Testis (tissue), 3 donors: ENCODE results near the gene FSIP2. TPM values are rescaled to one million over a fixed set of nuclear protein-coding genes. Genes with fewer than 3 reads are reported as not detected.

Experiments used
- DNase-seq: peaks from one replicate; pipeline ENCODE4 v3.0.0-alpha.2; 2019
- H3K27ac ChIP-seq, 2 donors: fragments of 200-600 bp; sonication (generic); one replicate each; pipeline ENCODE4 v1.5.1; 2019
- H3K27me3 ChIP-seq: fragments of 200-600 bp; sonication (generic); one replicate; pipeline ENCODE4 v1.5.1; 2019
- H3K36me3 ChIP-seq: fragments of 200-600 bp; sonication (generic); one replicate; pipeline ENCODE4 v1.5.1; 2017; ENCODE audit warnings: low read depth; ENCODE audit errors: missing control alignments
- H3K4me1 ChIP-seq: fragments of 200-600 bp; sonication (generic); one replicate; pipeline ENCODE4 v1.5.1; 2019
- H3K4me3 ChIP-seq, 2 donors: fragments of 200-600 bp; sonication (generic); one replicate each; pipeline ENCODE4 v1.5.1; 2017 to 2019
- H3K9me3 ChIP-seq: fragments of 200-600 bp; sonication (generic); one replicate; pipeline ENCODE4 v1.5.1; 2017
- POLR2A ChIP-seq: fragments of 450-650 bp; IDR thresholded peaks from one replicate; pipeline ENCODE4 v1.6.1; 2017; ENCODE audit warnings: antibody characterized with exemption, mild to moderate bottlenecking, moderate library complexity
- WGBS, 2 donors: methylation state at CpG; one replicate each; pipeline ENCODE4 v1.1.5; 2018; 5-methylcytosine and 5-hydroxymethylcytosine counted together
- intact Hi-C: fragments of 100-400 bp; cut with DNase I; formaldehyde crosslinking; loops from one replicate; pipeline ENCODE4 v1.15.1; 2023; ENCODE audit warnings: low total_unique reads
- polyA plus RNA-seq: library from polyadenylated mRNA; stranded (reverse); fragments of 350-450 nt; fragmentation: Illumina TruSeq; extraction: RNeasy Lipid Tissue Mini Kit (QIAGEN cat#74804); gene quantifications from one replicate; pipeline ENCODE4 v1.2.3, GENCODE V29; 2014; ENCODE audit warnings: low read depth, low replicate concordance; ENCODE audit not compliant: insufficient read depth
- total RNA-seq, 2 donors: library from RNA; depleted of rRNA; stranded (reverse); fragments of >200 nt; gene quantifications; one replicate each; pipeline ENCODE4 v1.2.3, GENCODE V29; 2016
- TF ChIP-seq, protein P1 (sequence below), 3 experiments: fragments of 450-650 bp in 2 of 3; fragments of 200-600 bp in 1 of 3; sonication (generic) in 1 of 3; IDR thresholded peaks; one replicate each; pipeline ENCODE4 v1.5.1; 2016 to 2019; ENCODE audit warnings: antibody characterized with exemption in 3 of 3, mild to moderate bottlenecking in 2 of 3, moderate library complexity in 1 of 3

The FSIP2 gene
- total and polyA plus RNA-seq, 3 donors from 2014 or later = 14.6 to 75.9 (median 31.8) TPM

DNA sequence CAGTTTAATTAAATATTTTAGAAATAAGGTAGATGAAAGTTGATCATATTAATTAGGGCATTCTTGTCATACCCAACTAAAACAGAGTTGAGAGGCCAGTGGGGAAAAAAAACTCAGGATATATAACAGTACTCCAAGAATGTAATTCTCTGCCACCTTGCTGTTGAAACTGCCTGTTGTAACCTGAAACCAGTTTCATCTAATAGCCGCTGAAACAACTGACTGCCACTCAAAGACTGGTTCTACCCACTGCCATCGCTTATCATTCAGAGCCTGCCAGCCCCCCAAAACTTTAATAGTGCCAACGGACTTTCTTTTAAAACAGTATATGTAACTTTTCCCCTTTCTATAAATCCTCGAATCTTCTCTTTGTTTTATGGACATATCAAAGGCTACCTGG, 37.7 kb upstream of the FSIP2 start:
- 65 to 66% methylated on average over 4 of the region's 4 CpGs for WGBS, 2 donors
- DNase-seq = no peak
- intact Hi-C loops = no loop called here
- Histone ChIP-seq H3K36me3 (no peaks in the 10 kb centered on the region), H3K27ac (no peak overlapping the region), H3K4me3 (no peak overlapping the region), H3K9me3 (no peaks in the 10 kb centered on the region), H3K27me3 (no peaks in the 10 kb centered on the region), H3K4me1 (no peaks in the 10 kb centered on the region)
- TF ChIP-seq, protein P1, sequence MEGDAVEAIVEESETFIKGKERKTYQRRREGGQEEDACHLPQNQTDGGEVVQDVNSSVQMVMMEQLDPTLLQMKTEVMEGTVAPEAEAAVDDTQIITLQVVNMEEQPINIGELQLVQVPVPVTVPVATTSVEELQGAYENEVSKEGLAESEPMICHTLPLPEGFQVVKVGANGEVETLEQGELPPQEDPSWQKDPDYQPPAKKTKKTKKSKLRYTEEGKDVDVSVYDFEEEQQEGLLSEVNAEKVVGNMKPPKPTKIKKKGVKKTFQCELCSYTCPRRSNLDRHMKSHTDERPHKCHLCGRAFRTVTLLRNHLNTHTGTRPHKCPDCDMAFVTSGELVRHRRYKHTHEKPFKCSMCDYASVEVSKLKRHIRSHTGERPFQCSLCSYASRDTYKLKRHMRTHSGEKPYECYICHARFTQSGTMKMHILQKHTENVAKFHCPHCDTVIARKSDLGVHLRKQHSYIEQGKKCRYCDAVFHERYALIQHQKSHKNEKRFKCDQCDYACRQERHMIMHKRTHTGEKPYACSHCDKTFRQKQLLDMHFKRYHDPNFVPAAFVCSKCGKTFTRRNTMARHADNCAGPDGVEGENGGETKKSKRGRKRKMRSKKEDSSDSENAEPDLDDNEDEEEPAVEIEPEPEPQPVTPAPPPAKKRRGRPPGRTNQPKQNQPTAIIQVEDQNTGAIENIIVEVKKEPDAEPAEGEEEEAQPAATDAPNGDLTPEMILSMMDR (IDR thresholded peaks at IDR 0.05) = no peak
- no peak for TF ChIP-seq POLR2A

DNA sequence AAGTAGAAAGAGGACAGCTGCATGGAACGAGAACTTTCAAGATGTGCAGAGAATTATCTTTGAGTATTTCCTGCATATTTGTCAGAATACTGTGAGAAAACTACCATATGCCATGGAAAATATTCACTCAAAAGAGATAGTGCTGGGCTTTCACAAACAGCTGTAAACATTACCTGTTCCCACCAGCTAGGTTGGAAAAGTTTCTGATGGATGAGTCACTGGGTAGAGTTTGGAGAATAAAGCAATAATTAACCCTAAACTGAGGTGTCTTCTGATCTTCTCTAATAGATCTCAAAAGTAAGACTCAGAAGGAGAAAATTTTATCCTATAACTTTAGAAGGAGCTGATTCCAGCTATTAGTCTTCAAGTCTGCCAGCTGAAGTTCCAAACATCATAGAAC, 3.9 kb upstream of the FSIP2 start:
- WGBS, 2 donors = 47 to 48% methylated on average over 1 of the region's 1 CpG

DNA sequence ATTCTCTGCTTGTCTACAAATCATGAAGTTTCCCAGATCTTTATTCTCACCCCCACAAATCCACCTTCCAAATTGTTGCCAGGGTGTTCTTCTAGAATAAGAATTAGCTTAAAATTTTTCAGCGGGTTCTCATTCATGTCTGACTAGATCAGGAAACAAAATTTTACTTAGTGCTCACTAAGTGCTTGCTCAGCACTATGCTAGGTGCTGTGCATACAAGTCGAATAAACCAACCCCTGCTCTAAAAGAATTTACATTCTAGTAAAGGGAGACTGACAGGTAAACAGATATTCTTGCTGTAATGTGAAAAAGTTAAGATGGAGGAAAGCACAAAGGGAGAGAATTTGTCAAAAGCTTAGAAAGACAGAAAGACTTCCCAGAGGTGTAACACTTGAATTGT, 2.4 kb upstream of the FSIP2 start:
- H3K36me3 ChIP-seq = no peaks in the 10 kb centered on the region
- no peaks in the 10 kb centered on the region for H3K4me1 ChIP-seq
- no peaks in the 10 kb centered on the region for H3K9me3 ChIP-seq
- no peaks in the 10 kb centered on the region for H3K27me3 ChIP-seq
- no peak overlapping the region for H3K27ac ChIP-seq
- H3K4me3 ChIP-seq = no peak overlapping the region
- intact Hi-C loops = no loop called here
- 85 to 93% methylated on average over 2 of the region's 2 CpGs for WGBS, 2 donors
- TF ChIP-seq POLR2A = no peak
- TF ChIP-seq, protein P1 (IDR thresholded peaks at IDR 0.05) = no peak
- DNase-seq = no peak

More for the DNA sequence above, 3.9 kb upstream of the FSIP2 start:
- no peak for DNase-seq
- Histone ChIP-seq H3K36me3 (no peaks in the 10 kb centered on the region), H3K4me3 (no peak overlapping the region), H3K27ac (no peak overlapping the region), H3K4me1 (no peaks in the 10 kb centered on the region), H3K9me3 (no peaks in the 10 kb centered on the region), H3K27me3 (no peaks in the 10 kb centered on the region)
- TF ChIP-seq POLR2A = no peak
- TF ChIP-seq, protein P1 (IDR thresholded peaks at IDR 0.05) = no peak
- intact Hi-C loops = no loop called here

DNA sequence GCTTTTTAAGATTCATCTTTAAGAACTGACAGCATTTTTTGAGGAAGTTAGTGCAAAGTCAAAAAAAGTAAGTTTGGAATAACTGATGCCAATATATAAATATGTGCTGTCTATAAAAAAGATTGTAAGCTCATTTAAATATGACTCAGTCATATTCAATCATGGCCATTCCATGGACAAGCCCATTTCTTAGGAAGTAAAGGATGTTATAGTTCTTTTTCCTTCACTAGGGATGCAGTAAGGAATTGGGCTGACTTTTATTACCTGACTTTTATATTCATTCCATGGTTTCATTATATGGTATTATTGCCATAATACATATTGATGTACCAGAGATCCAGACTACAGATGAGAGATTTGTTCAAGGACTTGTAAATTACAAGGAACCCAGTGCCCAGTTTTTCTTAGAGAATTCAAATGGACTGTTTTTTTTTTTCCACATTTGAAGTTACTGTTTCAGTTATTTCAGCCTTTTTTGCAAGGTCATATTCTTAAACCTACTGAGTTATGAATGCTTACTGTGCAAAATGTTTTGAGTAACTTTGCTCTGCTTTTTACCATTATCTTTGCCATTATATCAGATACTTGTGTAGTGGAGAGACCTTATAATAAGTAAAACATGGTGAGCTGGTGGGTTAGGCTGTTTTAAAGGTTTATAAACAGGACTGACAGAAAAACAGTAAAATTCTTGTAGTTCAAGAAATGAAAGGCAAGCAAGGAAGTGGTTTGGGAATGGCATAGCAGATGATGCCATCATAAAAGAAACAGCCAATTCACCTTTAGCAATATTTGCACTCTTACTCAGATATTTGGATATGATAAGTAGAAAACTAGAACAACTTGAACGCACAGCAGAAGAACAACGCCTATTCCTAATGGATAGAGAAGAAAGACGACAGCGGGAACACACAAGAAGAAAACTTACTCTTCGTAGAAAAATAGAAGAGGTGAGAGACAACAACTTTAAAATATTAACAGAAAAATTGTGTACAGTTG, 7.6 kb downstream of the FSIP2 start:
- Histone ChIP-seq H3K4me1 (no peaks in the 10 kb centered on the region), H3K27me3 (no peaks in the 10 kb centered on the region), H3K36me3 (no peaks in the 10 kb centered on the region), H3K9me3 (no peaks in the 10 kb centered on the region), H3K4me3 (no peak overlapping the region), H3K27ac (no peak overlapping the region)
- WGBS, 2 donors = 91 to 94% methylated on average over 5 of the region's 5 CpGs
- intact Hi-C loops = no loop called here
- TF ChIP-seq POLR2A = no peak
- TF ChIP-seq, protein P1 (IDR thresholded peaks at IDR 0.05) = no peak
- no peak for DNase-seq
